Fibroblast of pulmonary artery (primary cell): Measurements from ENCODE around the gene FOXP4.

Source experiments
- DNase-seq: peaks from one replicate; pipeline ENCODE4 v3.0.0-alpha.2; 2010; ENCODE audit warnings: low read depth
- H3K4me3 ChIP-seq: replicated peaks from 2 replicates; pipeline ENCODE4 v1.5.1; 2011; ENCODE audit warnings: low read depth, mild to moderate bottlenecking, control low read depth, low read length, moderate library complexity
- TF ChIP-seq, protein P1 (sequence below): IDR thresholded peaks from 2 replicates; pipeline ENCODE4 v1.5.1; 2011; ENCODE audit warnings: mild to moderate bottlenecking, control low read depth, low read length, inconsistent platforms; ENCODE audit errors: missing control alignments

Gene FOXP4

DNA sequence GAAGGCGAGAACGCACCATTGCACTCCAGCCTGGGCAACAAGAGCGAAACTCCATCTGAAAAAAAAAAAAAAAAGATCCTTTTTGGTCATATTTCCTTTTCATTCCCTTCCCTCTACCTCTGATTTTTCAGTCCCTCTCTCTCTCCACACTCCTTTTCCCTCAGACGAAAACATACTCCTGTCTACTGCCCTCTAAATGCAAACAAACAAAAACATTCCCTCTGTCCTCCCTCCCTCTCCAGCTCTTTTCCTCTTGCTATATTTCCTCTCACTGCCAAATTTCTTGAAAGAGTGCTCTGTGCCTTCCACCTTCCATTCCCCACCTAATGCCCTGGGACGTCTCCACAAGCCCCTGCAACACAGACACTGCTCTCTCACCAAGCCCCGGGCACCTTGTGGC, 77.1 kb downstream of the FOXP4 start:
- no peak for DNase-seq
- TF ChIP-seq, protein P1, sequence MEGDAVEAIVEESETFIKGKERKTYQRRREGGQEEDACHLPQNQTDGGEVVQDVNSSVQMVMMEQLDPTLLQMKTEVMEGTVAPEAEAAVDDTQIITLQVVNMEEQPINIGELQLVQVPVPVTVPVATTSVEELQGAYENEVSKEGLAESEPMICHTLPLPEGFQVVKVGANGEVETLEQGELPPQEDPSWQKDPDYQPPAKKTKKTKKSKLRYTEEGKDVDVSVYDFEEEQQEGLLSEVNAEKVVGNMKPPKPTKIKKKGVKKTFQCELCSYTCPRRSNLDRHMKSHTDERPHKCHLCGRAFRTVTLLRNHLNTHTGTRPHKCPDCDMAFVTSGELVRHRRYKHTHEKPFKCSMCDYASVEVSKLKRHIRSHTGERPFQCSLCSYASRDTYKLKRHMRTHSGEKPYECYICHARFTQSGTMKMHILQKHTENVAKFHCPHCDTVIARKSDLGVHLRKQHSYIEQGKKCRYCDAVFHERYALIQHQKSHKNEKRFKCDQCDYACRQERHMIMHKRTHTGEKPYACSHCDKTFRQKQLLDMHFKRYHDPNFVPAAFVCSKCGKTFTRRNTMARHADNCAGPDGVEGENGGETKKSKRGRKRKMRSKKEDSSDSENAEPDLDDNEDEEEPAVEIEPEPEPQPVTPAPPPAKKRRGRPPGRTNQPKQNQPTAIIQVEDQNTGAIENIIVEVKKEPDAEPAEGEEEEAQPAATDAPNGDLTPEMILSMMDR: no peak

GRCh38 chr6:41624621-41625380, 78.6 kb downstream of the FOXP4 start:
- TF ChIP-seq, protein P1: no peak
- H3K4me3 ChIP-seq: no peak overlapping the region
- no peak for DNase-seq

More for the DNA sequence above, 77.1 kb downstream of the FOXP4 start:
- no peak overlapping the region for H3K4me3 ChIP-seq

DNA sequence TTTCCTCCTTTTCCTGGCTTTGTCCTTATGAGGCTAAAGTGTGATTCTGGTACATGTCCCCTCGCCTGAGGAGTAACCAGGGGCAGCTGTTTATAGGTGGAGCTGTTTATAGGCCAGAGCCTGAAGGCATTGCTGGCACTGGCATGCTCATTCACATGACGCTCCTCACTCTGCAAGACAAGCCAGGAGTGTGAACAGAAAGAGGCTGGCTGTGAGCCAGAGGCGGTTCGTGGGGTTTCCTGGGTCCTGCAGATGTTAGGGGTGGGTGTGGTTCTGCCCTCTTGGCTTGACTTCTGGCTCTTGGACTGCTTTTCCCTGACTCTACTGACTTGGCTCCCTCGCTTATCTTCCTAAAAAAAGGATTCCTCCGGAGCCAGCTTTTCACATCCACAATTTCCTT, 79.3 kb downstream of the FOXP4 start:
- TF ChIP-seq, protein P1: no peak
- DNase-seq: peak; percentile 26

GRCh38 chr6:41626022-41626421, 79.8 kb downstream of the FOXP4 start:
- no peak overlapping the region for H3K4me3 ChIP-seq
- TF ChIP-seq, protein P1: no peak
- DNase-seq: no peak

More for the DNA sequence above, 79.3 kb downstream of the FOXP4 start:
- no peak overlapping the region for H3K4me3 ChIP-seq

- H3K4me3 ChIP-seq: no peak overlapping the region
- DNase-seq: peak; percentile 57
- TF ChIP-seq, protein P1: no peak
These were observed 80.7 kb downstream of the FOXP4 start for GRCh38 chr6:41626917-41627316.

DNA sequence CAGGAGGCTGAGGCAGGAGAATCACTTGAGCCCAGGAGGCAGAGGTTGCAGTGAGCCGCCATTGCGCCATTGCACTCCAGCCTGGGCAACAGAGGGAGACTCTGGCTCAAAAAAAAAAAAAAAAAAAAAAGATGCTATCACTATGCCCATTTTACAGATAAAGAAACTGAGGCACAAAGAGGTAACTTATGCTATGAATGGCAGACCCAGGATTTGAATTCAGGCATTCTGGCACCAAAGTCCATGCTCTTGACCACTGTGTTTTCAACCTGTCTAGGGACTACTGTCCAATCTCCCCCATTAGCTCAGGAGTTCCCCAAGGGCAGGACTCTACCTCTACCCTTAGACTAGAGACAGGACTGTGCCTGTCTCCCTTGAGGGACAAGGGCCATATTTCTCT, 82.9 kb downstream of the FOXP4 start:
- TF ChIP-seq, protein P1: no peak
- H3K4me3 ChIP-seq: no peak overlapping the region
- DNase-seq: no peak

- TF ChIP-seq, protein P1: no peak
- no peak overlapping the region for H3K4me3 ChIP-seq
- DNase-seq: no peak
These were observed 83.9 kb downstream of the FOXP4 start for GRCh38 chr6:41630069-41630468.
